HL-60 (cell line): ENCODE data around the gene MAP2K4.

ENCODE experiments used
- GABPA ChIP-seq: IDR thresholded peaks from 2 replicates; pipeline ENCODE4 v1.6.1; 2012; ENCODE audit warnings: low read depth
- POLR2AphosphoS5 ChIP-seq: IDR thresholded peaks from 2 replicates; pipeline ENCODE4 v1.6.1; 2012; ENCODE audit warnings: low read depth
- SPI1 ChIP-seq: IDR thresholded peaks from 2 replicates; pipeline ENCODE4 v1.6.1; 2012; ENCODE audit warnings: low read depth, mild to moderate bottlenecking, borderline replicate concordance
- TF ChIP-seq, protein P1 (sequence below): IDR thresholded peaks from one replicate; pipeline ENCODE4 v1.5.1; 2011; ENCODE audit warnings: low read length, control low read depth, inconsistent platforms; ENCODE audit not compliant: insufficient read depth
- TF ChIP-seq, protein P2 (sequence below): IDR thresholded peaks from 2 replicates; pipeline ENCODE4 v1.6.1; 2012; ENCODE audit warnings: low read depth; ENCODE audit not compliant: insufficient replicate concordance

DNA sequence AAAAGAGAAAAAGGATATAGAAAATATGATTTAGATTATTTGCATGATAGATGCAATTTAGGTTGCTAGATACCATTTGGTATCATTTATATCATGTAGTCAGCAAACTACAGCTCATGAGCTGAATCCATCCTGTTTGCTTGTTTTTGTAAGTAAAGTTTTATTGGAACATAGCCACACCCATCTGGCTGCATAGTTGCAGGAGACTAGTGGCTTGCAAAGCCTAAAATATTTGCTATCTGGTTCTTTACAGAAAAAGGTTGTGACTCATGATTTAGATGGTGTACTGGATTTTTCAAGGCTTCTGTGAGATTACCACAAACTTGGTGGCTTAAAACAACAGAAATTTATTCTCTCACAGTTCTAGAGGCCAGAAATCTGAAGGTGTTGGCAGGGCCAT lies 49.9 kb downstream of the MAP2K4 start:
- TF ChIP-seq, protein P1, sequence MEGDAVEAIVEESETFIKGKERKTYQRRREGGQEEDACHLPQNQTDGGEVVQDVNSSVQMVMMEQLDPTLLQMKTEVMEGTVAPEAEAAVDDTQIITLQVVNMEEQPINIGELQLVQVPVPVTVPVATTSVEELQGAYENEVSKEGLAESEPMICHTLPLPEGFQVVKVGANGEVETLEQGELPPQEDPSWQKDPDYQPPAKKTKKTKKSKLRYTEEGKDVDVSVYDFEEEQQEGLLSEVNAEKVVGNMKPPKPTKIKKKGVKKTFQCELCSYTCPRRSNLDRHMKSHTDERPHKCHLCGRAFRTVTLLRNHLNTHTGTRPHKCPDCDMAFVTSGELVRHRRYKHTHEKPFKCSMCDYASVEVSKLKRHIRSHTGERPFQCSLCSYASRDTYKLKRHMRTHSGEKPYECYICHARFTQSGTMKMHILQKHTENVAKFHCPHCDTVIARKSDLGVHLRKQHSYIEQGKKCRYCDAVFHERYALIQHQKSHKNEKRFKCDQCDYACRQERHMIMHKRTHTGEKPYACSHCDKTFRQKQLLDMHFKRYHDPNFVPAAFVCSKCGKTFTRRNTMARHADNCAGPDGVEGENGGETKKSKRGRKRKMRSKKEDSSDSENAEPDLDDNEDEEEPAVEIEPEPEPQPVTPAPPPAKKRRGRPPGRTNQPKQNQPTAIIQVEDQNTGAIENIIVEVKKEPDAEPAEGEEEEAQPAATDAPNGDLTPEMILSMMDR = no peak
- TF ChIP-seq GABPA = no peak
- TF ChIP-seq, protein P2, sequence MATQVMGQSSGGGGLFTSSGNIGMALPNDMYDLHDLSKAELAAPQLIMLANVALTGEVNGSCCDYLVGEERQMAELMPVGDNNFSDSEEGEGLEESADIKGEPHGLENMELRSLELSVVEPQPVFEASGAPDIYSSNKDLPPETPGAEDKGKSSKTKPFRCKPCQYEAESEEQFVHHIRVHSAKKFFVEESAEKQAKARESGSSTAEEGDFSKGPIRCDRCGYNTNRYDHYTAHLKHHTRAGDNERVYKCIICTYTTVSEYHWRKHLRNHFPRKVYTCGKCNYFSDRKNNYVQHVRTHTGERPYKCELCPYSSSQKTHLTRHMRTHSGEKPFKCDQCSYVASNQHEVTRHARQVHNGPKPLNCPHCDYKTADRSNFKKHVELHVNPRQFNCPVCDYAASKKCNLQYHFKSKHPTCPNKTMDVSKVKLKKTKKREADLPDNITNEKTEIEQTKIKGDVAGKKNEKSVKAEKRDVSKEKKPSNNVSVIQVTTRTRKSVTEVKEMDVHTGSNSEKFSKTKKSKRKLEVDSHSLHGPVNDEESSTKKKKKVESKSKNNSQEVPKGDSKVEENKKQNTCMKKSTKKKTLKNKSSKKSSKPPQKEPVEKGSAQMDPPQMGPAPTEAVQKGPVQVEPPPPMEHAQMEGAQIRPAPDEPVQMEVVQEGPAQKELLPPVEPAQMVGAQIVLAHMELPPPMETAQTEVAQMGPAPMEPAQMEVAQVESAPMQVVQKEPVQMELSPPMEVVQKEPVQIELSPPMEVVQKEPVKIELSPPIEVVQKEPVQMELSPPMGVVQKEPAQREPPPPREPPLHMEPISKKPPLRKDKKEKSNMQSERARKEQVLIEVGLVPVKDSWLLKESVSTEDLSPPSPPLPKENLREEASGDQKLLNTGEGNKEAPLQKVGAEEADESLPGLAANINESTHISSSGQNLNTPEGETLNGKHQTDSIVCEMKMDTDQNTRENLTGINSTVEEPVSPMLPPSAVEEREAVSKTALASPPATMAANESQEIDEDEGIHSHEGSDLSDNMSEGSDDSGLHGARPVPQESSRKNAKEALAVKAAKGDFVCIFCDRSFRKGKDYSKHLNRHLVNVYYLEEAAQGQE = no peak
- no peak for TF ChIP-seq POLR2AphosphoS5
- TF ChIP-seq SPI1 = no peak
